ENCODE results near the gene LAMA2.

The LAMA2 gene

GRCh38 chr6:129114636-129115391, 231.9 kb downstream of the LAMA2 start:
- DNase-seq (ENCODE audit: low read depth, low spot score): no peak
- in situ Hi-C loops (cut with HindIII; ENCODE audit: low sequenced_read_pairs): no loop called here
- TF ChIP-seq, protein P1, sequence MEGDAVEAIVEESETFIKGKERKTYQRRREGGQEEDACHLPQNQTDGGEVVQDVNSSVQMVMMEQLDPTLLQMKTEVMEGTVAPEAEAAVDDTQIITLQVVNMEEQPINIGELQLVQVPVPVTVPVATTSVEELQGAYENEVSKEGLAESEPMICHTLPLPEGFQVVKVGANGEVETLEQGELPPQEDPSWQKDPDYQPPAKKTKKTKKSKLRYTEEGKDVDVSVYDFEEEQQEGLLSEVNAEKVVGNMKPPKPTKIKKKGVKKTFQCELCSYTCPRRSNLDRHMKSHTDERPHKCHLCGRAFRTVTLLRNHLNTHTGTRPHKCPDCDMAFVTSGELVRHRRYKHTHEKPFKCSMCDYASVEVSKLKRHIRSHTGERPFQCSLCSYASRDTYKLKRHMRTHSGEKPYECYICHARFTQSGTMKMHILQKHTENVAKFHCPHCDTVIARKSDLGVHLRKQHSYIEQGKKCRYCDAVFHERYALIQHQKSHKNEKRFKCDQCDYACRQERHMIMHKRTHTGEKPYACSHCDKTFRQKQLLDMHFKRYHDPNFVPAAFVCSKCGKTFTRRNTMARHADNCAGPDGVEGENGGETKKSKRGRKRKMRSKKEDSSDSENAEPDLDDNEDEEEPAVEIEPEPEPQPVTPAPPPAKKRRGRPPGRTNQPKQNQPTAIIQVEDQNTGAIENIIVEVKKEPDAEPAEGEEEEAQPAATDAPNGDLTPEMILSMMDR (IDR thresholded peaks at IDR 0.05; ENCODE audit: low read depth, low read length): no peak
- no peak overlapping the region for H3K4me3 ChIP-seq (ENCODE audit: low read depth, low read length)

DNA sequence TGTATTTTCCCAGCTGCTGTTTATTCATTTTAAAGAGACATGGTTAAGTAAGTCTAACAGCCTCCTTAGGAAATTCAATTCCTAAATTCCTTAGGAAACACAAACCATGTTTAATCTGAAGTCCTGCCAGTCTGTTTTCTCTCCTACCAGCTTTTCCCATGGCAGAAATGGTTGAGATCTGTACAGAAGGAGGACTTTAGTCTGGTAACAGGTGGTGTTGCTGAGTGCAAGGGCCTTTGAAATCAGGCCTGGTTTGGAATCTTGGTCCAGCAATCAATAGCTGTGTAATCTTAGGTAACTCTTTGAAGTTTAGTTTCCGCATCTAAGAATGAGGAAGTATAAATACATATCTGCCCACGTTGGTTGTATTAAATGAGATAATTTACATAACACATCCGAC, 232.5 kb downstream of the LAMA2 start:
- in situ Hi-C loops (cut with HindIII; ENCODE audit: low sequenced_read_pairs): no loop called here
- TF ChIP-seq, protein P1 (IDR thresholded peaks at IDR 0.05; ENCODE audit: low read depth, low read length): no peak
- H3K4me3 ChIP-seq (ENCODE audit: low read depth, low read length): no peak overlapping the region
- no peak for DNase-seq (ENCODE audit: low read depth, low spot score)

DNA sequence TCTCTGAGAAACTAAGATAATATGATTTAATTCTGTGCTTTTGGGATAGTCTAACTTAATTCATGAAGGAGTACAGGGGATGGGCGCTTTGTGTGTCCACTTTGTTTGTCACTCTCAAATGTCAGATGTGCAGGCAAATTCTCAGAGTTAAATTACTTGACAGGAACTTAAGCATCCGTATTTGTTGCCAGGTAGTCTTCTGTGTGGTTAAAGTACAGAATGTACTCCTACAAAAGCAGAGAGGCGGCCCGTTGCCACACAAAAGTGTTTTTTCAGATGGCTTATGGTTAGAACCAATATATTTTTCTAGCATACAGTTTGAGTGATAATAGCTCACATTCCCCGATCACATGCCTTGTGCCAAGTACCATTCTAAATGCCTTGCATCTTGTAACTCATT, 234.4 kb downstream of the LAMA2 start:
- DNase-seq (ENCODE audit: low read depth, low spot score): no peak
- no peak overlapping the region for H3K4me3 ChIP-seq (ENCODE audit: low read depth, low read length)
- TF ChIP-seq, protein P1 (IDR thresholded peaks at IDR 0.05; ENCODE audit: low read depth, low read length): no peak
- in situ Hi-C loops (cut with HindIII; ENCODE audit: low sequenced_read_pairs): no loop called here

DNA sequence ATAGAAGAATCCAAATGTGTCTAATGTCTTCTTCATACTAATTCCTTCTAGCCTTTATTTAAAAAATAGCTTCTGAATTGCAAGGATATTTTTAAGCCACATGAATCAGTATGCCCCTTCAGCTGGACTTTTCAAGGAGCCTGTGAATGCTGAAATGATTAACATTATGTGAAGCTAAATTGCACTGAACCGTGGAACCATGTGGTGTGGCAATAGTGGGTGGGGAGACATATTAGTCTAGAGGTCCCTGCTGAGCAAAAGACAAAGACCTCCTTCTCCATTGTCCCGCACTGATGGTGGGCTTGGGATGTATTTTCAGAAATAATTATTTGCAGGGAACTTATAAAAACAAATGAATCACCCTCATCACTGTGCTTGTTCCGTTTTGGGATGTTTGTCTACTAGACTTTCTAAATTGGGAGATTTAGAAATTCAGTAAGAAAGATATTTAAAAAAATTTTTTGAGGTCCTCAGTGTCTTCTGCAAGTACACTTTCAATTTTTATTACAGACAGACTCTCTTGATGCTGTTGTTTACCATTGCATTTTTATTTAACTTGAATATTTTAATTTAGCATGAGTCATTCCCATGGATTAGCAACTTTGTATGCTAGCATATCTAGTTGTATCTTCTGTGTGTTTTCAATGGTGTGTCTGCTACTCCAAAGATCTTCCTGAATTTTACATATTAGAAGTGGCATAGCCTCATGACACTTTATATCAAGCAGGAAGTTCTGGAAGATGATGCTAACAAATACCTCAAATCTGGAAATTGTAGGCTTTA, 238.1 kb downstream of the LAMA2 start:
- DNase-seq (ENCODE audit: low read depth, low spot score): peak; percentile 70
- TF ChIP-seq, protein P1 (IDR thresholded peaks at IDR 0.05; ENCODE audit: low read depth, low read length): no peak
- H3K4me3 ChIP-seq (ENCODE audit: low read depth, low read length): no peak overlapping the region
- in situ Hi-C loops (cut with HindIII; ENCODE audit: low sequenced_read_pairs): no loop called here

DNA sequence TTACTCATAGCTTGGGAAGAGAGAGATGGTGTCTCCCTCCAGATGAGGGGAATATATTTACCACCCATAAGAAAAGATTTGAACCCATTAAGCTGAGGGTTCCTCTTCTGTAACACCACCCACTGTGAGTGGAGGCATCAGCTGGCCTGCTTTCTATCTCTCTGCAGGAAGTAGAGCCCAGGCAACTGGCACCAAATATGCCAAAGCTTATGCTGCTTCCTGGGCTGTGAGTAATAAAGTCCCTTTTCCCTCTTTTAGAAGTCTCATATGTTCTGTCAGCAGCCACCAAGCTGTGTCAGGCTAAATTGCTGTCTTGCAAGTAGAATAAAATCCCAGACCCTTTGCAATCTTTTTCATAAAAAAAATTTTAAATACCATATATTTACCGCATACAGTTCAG, 241.4 kb downstream of the LAMA2 start:
- TF ChIP-seq, protein P1 (IDR thresholded peaks at IDR 0.05; ENCODE audit: low read depth, low read length): no peak
- in situ Hi-C loops (cut with HindIII; ENCODE audit: low sequenced_read_pairs): no loop called here
- no peak for DNase-seq (ENCODE audit: low read depth, low spot score)
- H3K4me3 ChIP-seq (ENCODE audit: low read depth, low read length): no peak overlapping the region

GRCh38 chr6:129130106-129130505, 247.2 kb downstream of the LAMA2 start:
- H3K4me3 ChIP-seq (ENCODE audit: low read depth, low read length): no peak overlapping the region
- no peak for DNase-seq (ENCODE audit: low read depth, low spot score)
- TF ChIP-seq, protein P1 (IDR thresholded peaks at IDR 0.05; ENCODE audit: low read depth, low read length): no peak
- in situ Hi-C loops (cut with HindIII; ENCODE audit: low sequenced_read_pairs): no loop called here
